NK-92 treated with Interleukin-12 subunit alpha and Interleukin-12 subunit beta, amount 100 ng/mL, for 24 hours (cell line): ENCODE data around the gene HOXD9.

ENCODE experiments used
- DNase-seq: peaks from one replicate; lab custom pipeline; 2025; lab: John Stamatoyannopoulos, UW

Gene HOXD9

GRCh38 chr2:176122683-176123410, at the start of gene HOXD9:
TSS of gene HOXD9 (plus strand) at chr2:176122719. CDS start at chr2:176122769, 50 bp downstream.
- no peak for DNase-seq

GRCh38 chr2:176072951-176073904, 49.3 kb upstream of the HOXD9 start:
- no peak for DNase-seq

- DNase-seq, result no peak
Observed at GRCh38 chr2:176074919-176075425, 47.5 kb upstream of the HOXD9 start.

- no peak for DNase-seq
Observed at GRCh38 chr2:176075481-176075880, 47.0 kb upstream of the HOXD9 start.

GRCh38 chr2:176076063-176076462, 46.5 kb upstream of the HOXD9 start:
- no peak for DNase-seq

- no peak for DNase-seq
Observed at GRCh38 chr2:176076796-176077195, 45.7 kb upstream of the HOXD9 start.

- DNase-seq, result no peak
Observed at GRCh38 chr2:176078541-176079284, 43.8 kb upstream of the HOXD9 start.

GRCh38 chr2:176079285-176079830, 43.2 kb upstream of the HOXD9 start:
- DNase-seq, result no peak

GRCh38 chr2:176079831-176080539, 42.5 kb upstream of the HOXD9 start:
- no peak for DNase-seq

- DNase-seq, result no peak
Observed at GRCh38 chr2:176080540-176081375, 41.8 kb upstream of the HOXD9 start.

GRCh38 chr2:176081376-176081836, 41.1 kb upstream of the HOXD9 start:
- DNase-seq, result no peak

GRCh38 chr2:176081837-176082524, 40.5 kb upstream of the HOXD9 start:
- DNase-seq, result no peak

- no peak for DNase-seq
Observed at GRCh38 chr2:176082525-176082823, 40.0 kb upstream of the HOXD9 start.

GRCh38 chr2:176082824-176083751, 39.4 kb upstream of the HOXD9 start:
- DNase-seq, result no peak

GRCh38 chr2:176083796-176084261, 38.7 kb upstream of the HOXD9 start, which contains the start of gene EVX2:
TSS of gene EVX2 (minus strand) at chr2:176083962. CDS start at chr2:176083776, 186 bp downstream.
- DNase-seq, result no peak

GRCh38 chr2:176084611-176085119, 37.9 kb upstream of the HOXD9 start:
- DNase-seq, result no peak

- DNase-seq, result no peak
Observed at GRCh38 chr2:176085120-176085788, 37.3 kb upstream of the HOXD9 start.
